ENCODE data around the gene LCN6.

DNA sequence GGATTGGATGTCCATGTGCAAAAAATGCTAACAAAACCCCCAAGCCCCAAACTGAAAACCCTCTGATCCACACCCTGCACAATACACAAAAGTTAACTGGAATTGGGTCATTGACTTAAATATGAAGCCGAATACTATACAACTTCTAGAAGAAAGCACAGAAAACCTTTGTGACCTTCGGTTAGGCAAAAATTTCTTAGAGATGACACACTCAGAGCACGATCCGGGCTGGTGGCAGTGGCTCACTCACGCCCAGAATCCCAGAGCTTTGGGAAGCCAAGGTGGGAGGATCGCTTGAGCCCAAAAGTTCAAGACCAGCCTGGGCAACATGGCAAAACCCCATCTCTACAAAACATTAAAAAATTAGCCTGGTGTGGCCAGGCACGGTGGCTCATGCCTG lies 37.8 kb downstream of the LCN6 start:
- TF ChIP-seq LARP7 (IDR thresholded peaks at IDR 0.05) (no peak), ZNF175 (CRISPR knock-in tag; IDR thresholded peaks at IDR 0.05; ENCODE audit: low read depth) (no peak), ZNF140 (CRISPR knock-in tag; IDR thresholded peaks at IDR 0.05) (no peak), CTCF (IDR thresholded peaks at IDR 0.05 in 2 of 3, conservative IDR thresholded peaks at IDR 0.05 in 1 of 3; ENCODE audit: insufficient read depth in 2 of 3, low read depth in 1 of 3, low read length in 3 of 3) (no peak), E2F1 (CRISPR knock-in tag; IDR thresholded peaks at IDR 0.05) (no peak), HBP1 (CRISPR knock-in tag; IDR thresholded peaks at IDR 0.05) (no peak), EP300 (IDR thresholded peaks at IDR 0.05; ENCODE audit: low read length) (no peak), ZNF780A (CRISPR knock-in tag; IDR thresholded peaks at IDR 0.05) (no peak), MLLT1 (IDR thresholded peaks at IDR 0.05) (no peak), BRF1 (IDR thresholded peaks at IDR 0.05; ENCODE audit: borderline replicate concordance, extremely low read depth, insufficient read length) (no peak), TRIM28 (IDR thresholded peaks at IDR 0.05) (no peak), GTF3C2 (IDR thresholded peaks at IDR 0.05; ENCODE audit: borderline replicate concordance, extremely low read depth, insufficient read length) (no peak)
- TF ChIP-seq, protein P1, sequence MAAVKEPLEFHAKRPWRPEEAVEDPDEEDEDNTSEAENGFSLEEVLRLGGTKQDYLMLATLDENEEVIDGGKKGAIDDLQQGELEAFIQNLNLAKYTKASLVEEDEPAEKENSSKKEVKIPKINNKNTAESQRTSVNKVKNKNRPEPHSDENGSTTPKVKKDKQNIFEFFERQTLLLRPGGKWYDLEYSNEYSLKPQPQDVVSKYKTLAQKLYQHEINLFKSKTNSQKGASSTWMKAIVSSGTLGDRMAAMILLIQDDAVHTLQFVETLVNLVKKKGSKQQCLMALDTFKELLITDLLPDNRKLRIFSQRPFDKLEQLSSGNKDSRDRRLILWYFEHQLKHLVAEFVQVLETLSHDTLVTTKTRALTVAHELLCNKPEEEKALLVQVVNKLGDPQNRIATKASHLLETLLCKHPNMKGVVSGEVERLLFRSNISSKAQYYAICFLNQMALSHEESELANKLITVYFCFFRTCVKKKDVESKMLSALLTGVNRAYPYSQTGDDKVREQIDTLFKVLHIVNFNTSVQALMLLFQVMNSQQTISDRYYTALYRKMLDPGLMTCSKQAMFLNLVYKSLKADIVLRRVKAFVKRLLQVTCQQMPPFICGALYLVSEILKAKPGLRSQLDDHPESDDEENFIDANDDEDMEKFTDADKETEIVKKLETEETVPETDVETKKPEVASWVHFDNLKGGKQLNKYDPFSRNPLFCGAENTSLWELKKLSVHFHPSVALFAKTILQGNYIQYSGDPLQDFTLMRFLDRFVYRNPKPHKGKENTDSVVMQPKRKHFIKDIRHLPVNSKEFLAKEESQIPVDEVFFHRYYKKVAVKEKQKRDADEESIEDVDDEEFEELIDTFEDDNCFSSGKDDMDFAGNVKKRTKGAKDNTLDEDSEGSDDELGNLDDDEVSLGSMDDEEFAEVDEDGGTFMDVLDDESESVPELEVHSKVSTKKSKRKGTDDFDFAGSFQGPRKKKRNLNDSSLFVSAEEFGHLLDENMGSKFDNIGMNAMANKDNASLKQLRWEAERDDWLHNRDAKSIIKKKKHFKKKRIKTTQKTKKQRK (IDR thresholded peaks at IDR 0.05; ENCODE audit: borderline replicate concordance, low read depth, low read length) = no peak

Data from K562 (cell line).